K562 (cell line): Measurements from ENCODE around the gene ITGA1.

Experiments
- CBFB ChIP-seq: sonication (generic); formaldehyde crosslinking; IDR thresholded peaks from 2 replicates; pipeline ENCODE4 v1.4.0; 2020; ENCODE audit warnings: mild to moderate bottlenecking, missing genetic modification reagents
- EGR1 ChIP-seq: fragments of 450-650 bp; conservative IDR thresholded peaks from 2 replicates; pipeline ENCODE4 v1.6.1; 2017; ENCODE audit warnings: mild to moderate bottlenecking
- EZH2 ChIP-seq: IDR thresholded peaks from 2 replicates; pipeline ENCODE4 v1.6.1; 2012; ENCODE audit warnings: low read depth, mild to moderate bottlenecking, inconsistent platforms, low read length, borderline replicate concordance
- GATAD2A ChIP-seq: fragments of 450-650 bp; IDR thresholded peaks from 2 replicates; pipeline ENCODE4 v1.6.1; 2017
- KDM1A ChIP-seq, 2 experiments: fragments of 450-650 bp; IDR thresholded peaks; 2 replicates each; pipeline ENCODE4 v1.6.1; 2016; ENCODE audit warnings: mild to moderate bottlenecking in 2 of 2
- PCBP1 ChIP-seq: fragments of 200-400 bp; formaldehyde crosslinking; IDR thresholded peaks from 2 replicates; pipeline ENCODE4 v1.6.1; 2018; ENCODE audit warnings: mild to moderate bottlenecking, low read depth, low read length; ENCODE audit not compliant: poor library complexity, severe bottlenecking
- PTBP1 ChIP-seq: fragments of 200-400 bp; formaldehyde crosslinking; IDR thresholded peaks from 2 replicates; pipeline ENCODE4 v1.6.1; 2017; ENCODE audit warnings: low read depth, low read length
- RAD21 ChIP-seq, 2 experiments: fragments of 250-450 bp in 1 of 2; fragments of 450-650 bp in 1 of 2; sonication (Bioruptor Pico) in 1 of 2; formaldehyde crosslinking in 1 of 2; IDR thresholded peaks in 1 of 2; conservative IDR thresholded peaks in 1 of 2; 2 replicates each; pipeline versions ENCODE4 v1.4.0 to v1.8.0; 2020 to 2022; ENCODE audit warnings: mild to moderate bottlenecking in 2 of 2, moderate library complexity in 1 of 2
- SETDB1 ChIP-seq: IDR thresholded peaks from one replicate; pipeline ENCODE4 v1.6.1; 2012; ENCODE audit warnings: low read length, control low read depth, inconsistent platforms
- SP1 ChIP-seq: sonication (generic); formaldehyde crosslinking; IDR thresholded peaks from 2 replicates; pipeline ENCODE4 v1.8.1; 2022; ENCODE audit warnings: mild to moderate bottlenecking, missing genetic modification reagents
- TCF7 ChIP-seq: sonication (generic); IDR thresholded peaks from 2 replicates; pipeline ENCODE4 v1.6.1; 2016; ENCODE audit warnings: antibody characterized with exemption, borderline replicate concordance
- ZNF79 ChIP-seq: fragments of 250-450 bp; sonication (Bioruptor Pico); IDR thresholded peaks from 2 replicates; pipeline ENCODE4 v1.4.0; 2020; ENCODE audit warnings: low read depth, mild to moderate bottlenecking, moderate library complexity
- TF ChIP-seq, protein P1 (sequence below): sonication (generic); formaldehyde crosslinking; IDR thresholded peaks from 2 replicates; pipeline ENCODE4 v1.5.0; 2020; ENCODE audit warnings: missing genetic modification reagents
- TF ChIP-seq, protein P2 (sequence below), 3 experiments: IDR thresholded peaks in 2 of 3; conservative IDR thresholded peaks in 1 of 3; 2 replicates each; pipeline ENCODE4 v1.5.1; 2011 to 2012; ENCODE audit warnings: low read length in 3 of 3, mild to moderate bottlenecking in 3 of 3, control low read depth in 2 of 3, improper control_type of control experiment in 1 of 3, inconsistent platforms in 1 of 3, low read depth in 1 of 3, mixed read lengths in 1 of 3, moderate library complexity in 1 of 3; ENCODE audit not compliant: insufficient read depth in 2 of 3

DNA sequence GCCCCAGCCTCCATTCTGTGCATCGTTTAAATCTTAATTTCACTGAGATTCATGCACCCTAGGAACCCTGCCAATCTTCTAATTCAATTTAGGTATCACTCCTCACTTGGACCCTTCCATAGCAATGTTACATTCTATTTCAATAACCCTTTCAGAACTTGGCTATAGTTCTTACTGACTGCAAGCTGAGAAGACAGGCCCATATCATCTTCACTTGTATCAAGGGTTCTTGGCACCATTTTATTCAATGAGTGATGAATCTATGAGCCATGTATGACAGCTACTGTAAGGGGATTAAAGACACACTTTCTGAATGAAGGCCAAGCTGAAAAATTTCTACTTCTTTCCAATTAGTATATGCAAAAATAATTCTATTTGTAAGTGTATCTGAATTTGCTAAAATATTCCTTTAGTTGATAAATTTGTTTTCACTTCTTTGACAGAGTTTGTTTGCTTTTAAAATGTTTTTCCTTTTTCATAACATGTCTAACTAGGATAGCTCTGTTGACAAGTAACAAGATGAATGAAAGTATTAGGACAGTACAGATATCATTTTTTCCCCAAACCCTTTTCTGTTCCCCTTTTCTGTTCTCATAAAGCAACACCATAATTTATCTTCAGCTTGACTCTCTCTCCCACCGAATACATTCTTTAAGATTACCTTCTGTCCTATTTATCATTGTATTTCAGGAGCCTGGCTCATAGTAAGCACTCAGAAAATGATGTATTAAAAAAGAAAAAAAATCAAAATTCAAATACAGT lies 211.0 kb downstream of the ITGA1 start:
- TF ChIP-seq PTBP1 = no peak
- TF ChIP-seq, protein P1, sequence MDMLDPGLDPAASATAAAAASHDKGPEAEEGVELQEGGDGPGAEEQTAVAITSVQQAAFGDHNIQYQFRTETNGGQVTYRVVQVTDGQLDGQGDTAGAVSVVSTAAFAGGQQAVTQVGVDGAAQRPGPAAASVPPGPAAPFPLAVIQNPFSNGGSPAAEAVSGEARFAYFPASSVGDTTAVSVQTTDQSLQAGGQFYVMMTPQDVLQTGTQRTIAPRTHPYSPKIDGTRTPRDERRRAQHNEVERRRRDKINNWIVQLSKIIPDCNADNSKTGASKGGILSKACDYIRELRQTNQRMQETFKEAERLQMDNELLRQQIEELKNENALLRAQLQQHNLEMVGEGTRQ (CRISPR knock-in tag) = no peak
- no peak for TF ChIP-seq SETDB1
- TF ChIP-seq CBFB (CRISPR knock-in tag) = no peak
- no peak for TF ChIP-seq PCBP1
- no peak for TF ChIP-seq ZNF79
- no peak for TF ChIP-seq GATAD2A
- TF ChIP-seq, protein P2, sequence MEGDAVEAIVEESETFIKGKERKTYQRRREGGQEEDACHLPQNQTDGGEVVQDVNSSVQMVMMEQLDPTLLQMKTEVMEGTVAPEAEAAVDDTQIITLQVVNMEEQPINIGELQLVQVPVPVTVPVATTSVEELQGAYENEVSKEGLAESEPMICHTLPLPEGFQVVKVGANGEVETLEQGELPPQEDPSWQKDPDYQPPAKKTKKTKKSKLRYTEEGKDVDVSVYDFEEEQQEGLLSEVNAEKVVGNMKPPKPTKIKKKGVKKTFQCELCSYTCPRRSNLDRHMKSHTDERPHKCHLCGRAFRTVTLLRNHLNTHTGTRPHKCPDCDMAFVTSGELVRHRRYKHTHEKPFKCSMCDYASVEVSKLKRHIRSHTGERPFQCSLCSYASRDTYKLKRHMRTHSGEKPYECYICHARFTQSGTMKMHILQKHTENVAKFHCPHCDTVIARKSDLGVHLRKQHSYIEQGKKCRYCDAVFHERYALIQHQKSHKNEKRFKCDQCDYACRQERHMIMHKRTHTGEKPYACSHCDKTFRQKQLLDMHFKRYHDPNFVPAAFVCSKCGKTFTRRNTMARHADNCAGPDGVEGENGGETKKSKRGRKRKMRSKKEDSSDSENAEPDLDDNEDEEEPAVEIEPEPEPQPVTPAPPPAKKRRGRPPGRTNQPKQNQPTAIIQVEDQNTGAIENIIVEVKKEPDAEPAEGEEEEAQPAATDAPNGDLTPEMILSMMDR (IDR thresholded peaks at IDR 0.05 in 2 of 3, conservative IDR thresholded peaks at IDR 0.05 in 1 of 3; ENCODE audit: insufficient read depth in 2 of 3, low read depth in 1 of 3, low read length in 3 of 3) = no peak
- TF ChIP-seq KDM1A (IDR thresholded peaks at IDR 0.05) = no peak
- TF ChIP-seq EZH2 = no peak
- no peak for TF ChIP-seq EGR1
- TF ChIP-seq SP1 = no peak
- TF ChIP-seq RAD21 (CRISPR knock-in tag; conservative IDR thresholded peaks at IDR 0.05 in 1 of 2, IDR thresholded peaks at IDR 0.05 in 1 of 2) = no peak
- TF ChIP-seq TCF7 = no peak
